Measurements from ENCODE around the gene EML6. TPM values are rescaled to one million over a fixed set of nuclear protein-coding genes. Genes with fewer than 3 reads are reported as not detected.

EML6 gene
- total RNA-seq, 1 donor from 2014 or later: 8.1 TPM

DNA sequence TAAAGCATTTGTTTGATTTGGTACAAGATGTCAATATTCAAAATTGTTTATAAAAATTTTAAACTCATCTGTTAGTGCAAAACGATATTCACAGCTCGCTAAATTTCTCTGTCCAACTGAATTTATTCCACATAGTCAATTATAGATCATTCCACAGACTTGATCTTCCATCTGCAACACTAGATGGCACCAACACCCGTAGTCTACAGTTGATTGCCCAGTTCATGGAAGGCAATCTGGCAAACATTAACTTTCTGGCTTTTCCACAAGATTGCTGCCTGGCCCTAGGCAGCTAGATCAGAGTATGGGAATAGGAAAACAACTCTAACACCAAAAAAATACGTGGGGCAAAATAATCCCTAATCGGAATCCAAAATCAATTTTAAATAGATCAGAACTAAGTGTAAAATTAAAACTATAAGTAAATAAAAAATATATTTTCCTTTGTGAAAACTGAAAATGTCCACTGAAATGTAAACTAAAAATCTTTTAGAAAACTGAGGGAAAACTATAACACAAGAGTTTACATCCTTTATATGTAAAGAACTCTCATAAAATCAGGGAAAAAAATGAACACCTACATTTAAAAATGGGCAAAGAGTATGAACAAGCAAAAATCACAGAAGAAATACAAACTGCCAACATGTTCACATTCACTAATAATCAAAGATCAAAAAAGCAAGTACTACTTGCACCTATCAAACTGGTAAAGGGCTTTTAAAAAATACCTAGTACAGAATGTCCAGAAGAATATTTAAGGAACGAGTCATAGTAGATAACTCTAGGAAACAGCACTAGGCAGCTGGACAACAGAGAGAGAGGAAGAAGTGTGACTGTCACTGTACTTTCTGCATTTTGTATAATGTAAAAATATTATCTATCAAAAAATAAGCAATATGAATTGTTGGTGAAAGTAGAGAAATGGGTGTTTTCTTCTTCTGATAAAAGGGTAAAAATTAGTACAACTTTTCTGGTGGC lies 291.8 kb downstream of the EML6 start:
- H3K4me3 Mint-ChIP-seq: no peak overlapping the region
- DNase-seq (ENCODE audit: low read depth, low spot score): no peak
- peaks cover 31% of the 10 kb centered on the region for H3K4me1 Mint-ChIP-seq
- H3K9me3 Mint-ChIP-seq: peaks cover 3% of the 10 kb centered on the region
- TF ChIP-seq, protein P1, sequence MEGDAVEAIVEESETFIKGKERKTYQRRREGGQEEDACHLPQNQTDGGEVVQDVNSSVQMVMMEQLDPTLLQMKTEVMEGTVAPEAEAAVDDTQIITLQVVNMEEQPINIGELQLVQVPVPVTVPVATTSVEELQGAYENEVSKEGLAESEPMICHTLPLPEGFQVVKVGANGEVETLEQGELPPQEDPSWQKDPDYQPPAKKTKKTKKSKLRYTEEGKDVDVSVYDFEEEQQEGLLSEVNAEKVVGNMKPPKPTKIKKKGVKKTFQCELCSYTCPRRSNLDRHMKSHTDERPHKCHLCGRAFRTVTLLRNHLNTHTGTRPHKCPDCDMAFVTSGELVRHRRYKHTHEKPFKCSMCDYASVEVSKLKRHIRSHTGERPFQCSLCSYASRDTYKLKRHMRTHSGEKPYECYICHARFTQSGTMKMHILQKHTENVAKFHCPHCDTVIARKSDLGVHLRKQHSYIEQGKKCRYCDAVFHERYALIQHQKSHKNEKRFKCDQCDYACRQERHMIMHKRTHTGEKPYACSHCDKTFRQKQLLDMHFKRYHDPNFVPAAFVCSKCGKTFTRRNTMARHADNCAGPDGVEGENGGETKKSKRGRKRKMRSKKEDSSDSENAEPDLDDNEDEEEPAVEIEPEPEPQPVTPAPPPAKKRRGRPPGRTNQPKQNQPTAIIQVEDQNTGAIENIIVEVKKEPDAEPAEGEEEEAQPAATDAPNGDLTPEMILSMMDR (conservative IDR thresholded peaks at IDR 0.05): peak; percentile 68
- H3K36me3 Mint-ChIP-seq (ENCODE audit: low read depth): peaks cover 18% of the 10 kb centered on the region
- no peak overlapping the region for H3K27ac Mint-ChIP-seq (ENCODE audit: unreplicated experiment)
- H3K27me3 Mint-ChIP-seq (ENCODE audit: low read depth): no peaks in the 10 kb centered on the region

DNA sequence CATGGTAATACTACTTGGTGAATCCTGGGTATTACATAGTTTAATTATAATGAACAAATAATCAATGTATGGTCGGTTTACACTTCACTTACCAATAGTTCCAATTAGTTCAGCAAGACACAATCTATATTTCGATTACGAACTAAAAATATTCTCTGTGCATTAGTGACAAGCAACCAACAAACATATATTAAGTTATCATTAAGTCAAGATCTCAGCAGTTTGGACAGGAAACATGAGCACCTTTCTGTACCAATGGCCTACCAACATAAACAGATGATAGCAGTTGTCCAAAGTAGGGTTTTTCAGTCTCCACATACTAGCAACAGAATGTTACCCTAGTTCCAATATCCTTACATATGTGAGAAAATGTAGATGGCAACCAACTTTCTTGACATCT lies 294.0 kb downstream of the EML6 start:
- Mint-ChIP-seq H3K4me3 (no peak overlapping the region), H3K4me1 (peaks cover 22% of the 10 kb centered on the region), H3K27me3 (ENCODE audit: low read depth) (no peaks in the 10 kb centered on the region), H3K27ac (ENCODE audit: unreplicated experiment) (no peak overlapping the region), H3K36me3 (ENCODE audit: low read depth) (peaks cover 26% of the 10 kb centered on the region), H3K9me3 (peaks cover 3% of the 10 kb centered on the region)
- DNase-seq (ENCODE audit: low read depth, low spot score): no peak
- TF ChIP-seq, protein P1 (conservative IDR thresholded peaks at IDR 0.05): no peak

DNA sequence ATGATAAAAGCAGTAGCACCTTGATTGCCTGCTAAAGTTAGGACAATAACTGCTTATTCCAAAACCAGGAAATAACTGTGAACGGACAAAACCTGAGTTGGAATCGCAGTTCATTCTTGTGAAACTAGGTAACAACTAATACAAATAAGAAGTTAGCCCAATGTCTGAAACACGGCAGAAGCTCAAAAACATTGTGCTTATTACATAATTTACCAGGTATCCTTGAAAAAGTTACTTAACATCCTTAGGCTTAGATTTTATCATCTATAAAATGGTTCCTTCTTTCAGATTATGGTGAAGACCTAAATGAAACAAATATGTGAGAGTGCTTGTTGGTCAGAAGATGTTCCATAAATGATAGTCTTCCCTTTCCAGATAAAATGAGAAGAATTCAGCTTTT lies 294.4 kb downstream of the EML6 start:
- no peak overlapping the region for H3K27ac Mint-ChIP-seq (ENCODE audit: unreplicated experiment)
- H3K9me3 Mint-ChIP-seq: peaks cover 3% of the 10 kb centered on the region
- H3K36me3 Mint-ChIP-seq (ENCODE audit: low read depth): peaks cover 26% of the 10 kb centered on the region
- TF ChIP-seq, protein P1 (conservative IDR thresholded peaks at IDR 0.05): no peak
- DNase-seq (ENCODE audit: low read depth, low spot score): no peak
- no peaks in the 10 kb centered on the region for H3K27me3 Mint-ChIP-seq (ENCODE audit: low read depth)
- peaks cover 18% of the 10 kb centered on the region for H3K4me1 Mint-ChIP-seq
- no peak overlapping the region for H3K4me3 Mint-ChIP-seq

DNA sequence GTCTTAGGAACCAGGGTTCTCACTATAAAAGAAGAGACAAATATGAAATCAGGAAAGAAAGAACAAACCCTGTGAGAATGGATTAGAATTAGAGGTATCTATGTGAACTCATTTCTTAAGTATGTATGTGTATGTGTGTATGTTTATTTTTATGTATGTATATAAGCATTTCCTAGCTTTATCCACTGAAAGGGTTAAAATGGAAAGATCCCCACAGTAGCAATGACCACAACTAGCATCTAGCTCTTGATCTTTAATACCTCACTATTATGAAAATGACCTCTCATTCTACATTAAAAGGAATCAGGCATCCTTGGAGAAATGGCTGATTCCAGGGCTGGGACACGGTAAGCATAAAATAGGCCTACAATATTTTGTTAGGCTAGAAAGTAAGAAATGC lies 295.2 kb downstream of the EML6 start:
- H3K27ac Mint-ChIP-seq (ENCODE audit: unreplicated experiment): no peak overlapping the region
- peaks cover 26% of the 10 kb centered on the region for H3K36me3 Mint-ChIP-seq (ENCODE audit: low read depth)
- H3K27me3 Mint-ChIP-seq (ENCODE audit: low read depth): no peaks in the 10 kb centered on the region
- no peak overlapping the region for H3K4me3 Mint-ChIP-seq
- DNase-seq (ENCODE audit: low read depth, low spot score): no peak
- TF ChIP-seq, protein P1 (conservative IDR thresholded peaks at IDR 0.05): no peak
- peaks cover 3% of the 10 kb centered on the region for H3K9me3 Mint-ChIP-seq
- peaks cover 10% of the 10 kb centered on the region for H3K4me1 Mint-ChIP-seq

DNA sequence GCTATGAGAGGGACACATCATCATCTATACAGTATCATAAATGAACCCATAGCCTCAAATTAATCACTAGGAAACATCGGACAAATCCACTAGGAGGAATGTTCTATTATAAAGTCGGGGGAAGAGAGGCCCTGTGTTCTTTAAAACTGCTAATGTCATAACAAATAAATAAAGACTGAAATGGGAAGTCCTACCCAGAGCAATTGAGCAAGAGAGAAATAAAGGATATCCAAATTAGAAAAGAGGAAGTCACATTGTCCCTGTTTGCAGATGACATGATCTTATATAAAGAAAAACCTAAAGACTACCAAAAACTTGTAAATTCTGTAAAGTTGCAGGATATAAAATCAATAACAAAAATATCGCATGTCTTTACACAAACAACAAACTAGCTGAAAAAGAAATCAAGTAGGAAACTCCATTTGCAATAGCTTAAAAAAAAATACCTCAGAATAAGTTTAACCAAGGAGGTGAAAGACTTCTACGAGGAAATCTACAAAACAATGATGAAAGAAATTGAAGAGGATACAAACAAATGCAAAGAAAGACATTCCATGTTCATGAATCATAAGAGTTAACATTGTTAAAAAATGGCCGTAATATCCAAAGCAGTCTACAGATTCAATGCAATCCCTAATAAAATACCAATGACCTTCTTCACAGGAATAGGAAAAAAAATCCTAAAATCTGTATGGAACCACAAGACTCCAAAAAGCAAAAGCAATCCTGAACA lies 296.2 kb downstream of the EML6 start:
- Mint-ChIP-seq H3K27ac (ENCODE audit: unreplicated experiment) (peak overlapping the region; percentile 74), H3K4me3 (no peak overlapping the region), H3K27me3 (ENCODE audit: low read depth) (no peaks in the 10 kb centered on the region), H3K4me1 (peaks cover 8% of the 10 kb centered on the region), H3K36me3 (ENCODE audit: low read depth) (peaks cover 26% of the 10 kb centered on the region), H3K9me3 (peaks cover 3% of the 10 kb centered on the region)
- TF ChIP-seq, protein P1 (conservative IDR thresholded peaks at IDR 0.05): no peak
- DNase-seq (ENCODE audit: low read depth, low spot score): no peak
